GM12878 (cell line): Measurements from ENCODE around the gene COL19A1. TPM values are rescaled to one million over a fixed set of nuclear protein-coding genes. Genes with fewer than 3 reads are reported as not detected.

Source experiments
- ATAC-seq: fragments of 200-7000 bp; cut with Tn5 transposase; 3 replicates; pipeline ENCODE4 v1.9.1; 2020; ENCODE audit warnings: mild to moderate bottlenecking, moderate library complexity
- BruUV-seq: library from RNA; stranded (reverse); fragments of 400-500 nt; replicated peaks from 2 replicates; lab custom pipeline; 2021; lab: Mats Ljungman, UMichigan
- CTCF ChIA-PET: fragments of 300-600 bp; sonication (Branson Sonifier 250); formaldehyde crosslinking; extraction: SDS; loops from one replicate; lab custom pipeline; 2021; ENCODE audit warnings: inconsistent platforms; lab: Yijun Ruan, JAX
- POLR2A ChIA-PET: fragments of 350-600 bp; formaldehyde crosslinking; extraction: SDS; loops from one replicate; lab custom pipeline; 2021; ENCODE audit warnings: inconsistent platforms; lab: Charles Lee
- RAD21 ChIA-PET: fragments of 300-600 bp; sonication (Branson Sonifier 250); formaldehyde crosslinking; loops from one replicate; lab custom pipeline; 2023; ENCODE audit warnings: antibody characterized with exemption; ENCODE audit not compliant: unreplicated experiment; lab: Charles Lee
- SMC1A ChIA-PET: fragments of 300-600 bp; sonication (Branson Sonifier 250); formaldehyde crosslinking; loops from one replicate; lab custom pipeline; 2023; ENCODE audit not compliant: unreplicated experiment, uncharacterized antibody; lab: Charles Lee
- DNase-seq: peaks from one replicate; pipeline ENCODE4 v3.0.0-alpha.2; 2011; ENCODE audit warnings: low read depth, low spot score
- FAIRE-seq: peaks from 3 replicates; lab custom pipeline; 2011; peaks lifted over from hg19 to GRCh38; lab: Jason Lieb, UNC
- H2AFZ ChIP-seq: 2 replicates; pipeline ENCODE4 v1.6.0; 2011; ENCODE audit warnings: low read depth, low read length, control low read depth; ENCODE audit not compliant: control insufficient read depth
- H3K27ac ChIP-seq: 2 replicates; pipeline ENCODE4 v1.5.1; 2011; ENCODE audit warnings: control low read depth; ENCODE audit not compliant: control insufficient read depth, insufficient read depth
- H3K27me3 ChIP-seq, 2 experiments: replicated peaks in 1 of 2; 2 replicates each; pipeline versions ENCODE4 v1.6.0 to v1.6.1; 2011; ENCODE audit warnings: low read length in 1 of 2; ENCODE audit not compliant: control insufficient read depth in 2 of 2, insufficient read depth in 2 of 2
- H3K36me3 ChIP-seq, 2 experiments: 2 replicates each; pipeline ENCODE4 v1.5.1; 2011; ENCODE audit warnings: low read length in 1 of 2; ENCODE audit not compliant: control insufficient read depth in 2 of 2, insufficient read depth in 2 of 2
- H3K4me1 ChIP-seq: 2 replicates; pipeline ENCODE4 v1.6.1; 2011; ENCODE audit warnings: mild to moderate bottlenecking, low read length, moderate library complexity, mixed read lengths; ENCODE audit not compliant: control insufficient read depth, insufficient read depth
- H3K4me2 ChIP-seq: 2 replicates; pipeline ENCODE4 v1.6.0; 2011; ENCODE audit warnings: control low read depth; ENCODE audit not compliant: control insufficient read depth, insufficient read depth
- H3K4me3 ChIP-seq: fragments of 200-600 bp; sonication (generic); 2 replicates; pipeline ENCODE4 v1.5.1; 2016
- H3K79me2 ChIP-seq: 2 replicates; pipeline ENCODE4 v1.6.0; 2011; ENCODE audit warnings: low read length; ENCODE audit not compliant: control insufficient read depth, insufficient read depth
- H3K9ac ChIP-seq: 2 replicates; pipeline ENCODE4 v1.8.0; 2011; ENCODE audit warnings: low read length, control low read depth, mixed read lengths; ENCODE audit not compliant: control insufficient read depth, insufficient read depth
- H3K9me3 ChIP-seq: replicated peaks from 3 replicates; pipeline ENCODE4 v1.5.1; 2011; ENCODE audit warnings: mild to moderate bottlenecking, low read length; ENCODE audit not compliant: control insufficient read depth, insufficient read depth
- H4K20me1 ChIP-seq: 2 replicates; pipeline ENCODE4 v1.6.0; 2011; ENCODE audit not compliant: control insufficient read depth, insufficient read depth
- CHD4 ChIP-seq: fragments of 200-600 bp; sonication (generic); IDR thresholded peaks from 2 replicates; pipeline ENCODE4 v1.6.1; 2016; ENCODE audit warnings: mild to moderate bottlenecking
- CREB1 ChIP-seq: IDR thresholded peaks from 2 replicates; pipeline ENCODE4 v1.6.1; 2012; ENCODE audit warnings: low read depth, mild to moderate bottlenecking, inconsistent platforms
- EED ChIP-seq: sonication (generic); IDR thresholded peaks from 2 replicates; pipeline ENCODE4 v1.6.1; 2016; ENCODE audit warnings: antibody characterized with exemption, low read depth
- ESRRA ChIP-seq: IDR thresholded peaks from 2 replicates; pipeline ENCODE4 v1.6.1; 2012; ENCODE audit warnings: mild to moderate bottlenecking, low read length, improper control_type of control experiment
- HDAC2 ChIP-seq: fragments of 200-600 bp; sonication (generic); IDR thresholded peaks from 2 replicates; pipeline ENCODE4 v1.6.1; 2017
- NFYB ChIP-seq: IDR thresholded peaks from 2 replicates; pipeline ENCODE4 v1.6.1; 2011; ENCODE audit warnings: low read depth, mild to moderate bottlenecking, low read length, improper control_type of control experiment, moderate library complexity; ENCODE audit not compliant: insufficient read depth
- POLR2AphosphoS2 ChIP-seq: IDR thresholded peaks from 2 replicates; pipeline ENCODE4 v1.6.1; 2011; ENCODE audit warnings: low read depth, mild to moderate bottlenecking, low read length, improper control_type of control experiment, moderate library complexity
- RB1 ChIP-seq: fragments of 450-650 bp; formaldehyde crosslinking; IDR thresholded peaks from 2 replicates; pipeline ENCODE4 v1.6.1; 2017; ENCODE audit warnings: mild to moderate bottlenecking, borderline replicate concordance
- RELA ChIP-seq: fragments of 450-650 bp; IDR thresholded peaks from 2 replicates; pipeline ENCODE4 v1.8.0; 2014; ENCODE audit warnings: borderline replicate concordance; ENCODE audit not compliant: partially characterized antibody
- SIX5 ChIP-seq: IDR thresholded peaks from 2 replicates; pipeline ENCODE4 v1.6.1; 2011; ENCODE audit warnings: mild to moderate bottlenecking, low read depth, low read length, moderate library complexity; ENCODE audit not compliant: severe bottlenecking
- SKIL ChIP-seq: fragments of 450-650 bp; IDR thresholded peaks from 2 replicates; pipeline ENCODE4 v1.6.1; 2017; ENCODE audit warnings: mild to moderate bottlenecking, low read depth, inconsistent platforms; ENCODE audit not compliant: poor library complexity, severe bottlenecking
- ZBTB33 ChIP-seq: fragments of 450-650 bp; IDR thresholded peaks from 2 replicates; pipeline ENCODE4 v1.6.1; 2017; ENCODE audit warnings: mild to moderate bottlenecking
- ZBTB4 ChIP-seq: fragments of 450-650 bp; formaldehyde crosslinking; IDR thresholded peaks from 2 replicates; pipeline ENCODE4 v1.4.0; 2022; ENCODE audit warnings: mild to moderate bottlenecking, moderate library complexity
- ZNF384 ChIP-seq: IDR thresholded peaks from 2 replicates; pipeline ENCODE4 v1.6.1; 2012; ENCODE audit warnings: low read depth, mild to moderate bottlenecking, low read length, improper control_type of control experiment, borderline replicate concordance
- WGBS: methylation state at CpG from one replicate; pipeline ENCODE4 v1.1.6; 2016; ENCODE audit warnings: low lambda C conversion rate; ENCODE audit not compliant: insufficient replicate concordance, insufficient coverage; ENCODE audit errors: missing lambda C conversion rate; 5-methylcytosine and 5-hydroxymethylcytosine counted together
- in situ Hi-C: fragments of 300-500 bp; cut with MboI; formaldehyde crosslinking; loops from 9 replicates; pipeline ENCODE4 v1.14.3; 2018; ENCODE audit warnings: mixed read lengths
- intact Hi-C: fragments of 100-400 bp; cut with micrococcal nuclease; formaldehyde crosslinking; loops from one replicate; pipeline ENCODE4 v1.14.2; 2022; ENCODE audit not compliant: unreplicated experiment
- polyA plus RNA-seq, 11 experiments: library from polyadenylated mRNA; depleted of rRNA in 4 of 11; unstranded in 6 of 11; stranded (reverse) in 5 of 11; fragments of >200 nt; fragmentation: Nextera tagmentation in 4 of 11; fragmentation: Illumina TruSeq in 1 of 11; extraction: Ambion mirVana in 4 of 11; extraction: Trizol in 1 of 11; gene quantifications; 1 replicate in 1 of 11; 2 replicates in 10 of 11; pipeline versions ENCODE4 v1.2.1 to v1.2.3, GENCODE V29; 2011 to 2016; ENCODE audit warnings: inconsistent platforms in 2 of 11, missing spikeins in 2 of 11, low read depth in 1 of 11
- total RNA-seq, 4 experiments: library from RNA; depleted of rRNA in 3 of 4; stranded (reverse); fragments of >200 nt in 3 of 4; fragmentation: Illumina TruSeq in 1 of 4; extraction: Trizol in 1 of 4; gene quantifications; 2 replicates each; pipeline versions ENCODE4 v1.2.1 to v1.2.3, GENCODE V29; 2013 to 2021
- TF ChIP-seq, protein P1 (sequence below): IDR thresholded peaks from 2 replicates; pipeline ENCODE4 v1.6.1; 2012; ENCODE audit warnings: low read depth, low read length, improper control_type of control experiment

The COL19A1 gene
- total and polyA plus RNA-seq, 10 of the 15 experiments (the other 5 are each of a cell fraction or from before 2014, with no cell fraction given): 1.1 to 13.5 (median 4.1) TPM

DNA sequence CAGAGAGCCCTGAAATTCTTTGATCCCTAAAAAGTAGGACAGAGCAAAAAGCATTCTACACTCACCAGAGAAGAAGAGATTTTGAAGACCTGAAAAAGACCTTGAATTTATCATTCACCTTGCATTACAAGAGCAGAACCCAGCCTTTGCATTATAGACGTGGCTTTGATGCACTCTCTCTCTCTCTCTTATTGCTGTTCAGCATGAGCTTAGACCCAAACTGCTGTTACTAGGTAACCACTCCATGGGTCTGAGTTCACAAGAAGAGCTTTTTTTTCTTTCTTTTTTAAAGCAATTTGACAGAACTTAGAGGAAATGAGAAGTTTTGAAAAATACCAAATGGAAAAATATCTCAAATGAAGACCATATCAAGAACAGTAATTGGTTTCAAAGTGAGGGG, 392.1 kb downstream of the COL19A1 start:
- POLR2A ChIA-PET: no interaction called here
- DNase-seq (no peak), FAIRE-seq (no peak), ATAC-seq (no peak)
- BruUV-seq: no TSS peak
- in situ Hi-C loops: no loop called here
- Histone ChIP-seq H4K20me1 (no peaks in the 10 kb centered on the region), H3K4me1 (no peaks in the 10 kb centered on the region), H3K9me3 (no peaks in the 10 kb centered on the region), H3K4me3 (no peak overlapping the region), H3K79me2 (no peaks in the 10 kb centered on the region), H3K27me3 (peaks cover 0 to 1% of the 10 kb centered on the region in 2 experiments; a peak in 3 of 4 replicates), H3K27ac (no peak overlapping the region), H3K36me3 (no peaks in the 10 kb centered on the region), H3K4me2 (no peak overlapping the region), H2AFZ (no peak overlapping the region), H3K9ac (no peak overlapping the region)
- SMC1A ChIA-PET: no interaction called here
- RAD21 ChIA-PET: no interaction called here
- CTCF ChIA-PET: no interaction called here
- WGBS: 0% methylated on average over 1 of the region's 1 CpG
- TF ChIP-seq NFYB (no peak), CREB1 (no peak), ZBTB4 (CRISPR knock-in tag) (no peak), CHD4 (no peak), RB1 (no peak), HDAC2 (no peak), ZNF384 (no peak), RELA (no peak), SIX5 (no peak), SKIL (no peak), EED (no peak), ESRRA (no peak), POLR2AphosphoS2 (no peak), ZBTB33 (no peak)
- TF ChIP-seq, protein P1, sequence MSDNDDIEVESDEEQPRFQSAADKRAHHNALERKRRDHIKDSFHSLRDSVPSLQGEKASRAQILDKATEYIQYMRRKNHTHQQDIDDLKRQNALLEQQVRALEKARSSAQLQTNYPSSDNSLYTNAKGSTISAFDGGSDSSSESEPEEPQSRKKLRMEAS: no peak
- intact Hi-C loops: no loop called here
